OCI-LY7 (cell line): ENCODE measurements around the gene WDFY3. TPM values are rescaled to one million over a fixed set of nuclear protein-coding genes. Genes with fewer than 3 reads are reported as not detected.

Source experiments
- BruUV-seq: library from RNA; stranded (reverse); fragments of 400-500 nt; replicated peaks from 2 replicates; lab custom pipeline; 2021; lab: Mats Ljungman, UMichigan
- CTCF ChIA-PET: fragments of 300-600 bp; sonication (Branson Sonifier 250); formaldehyde crosslinking; loops from one replicate; lab custom pipeline; 2022; ENCODE audit warnings: antibody characterized with exemption; ENCODE audit not compliant: unreplicated experiment; lab: Charles Lee
- POLR2A ChIA-PET: fragments of 300-600 bp; sonication (Branson Sonifier 250); formaldehyde crosslinking; loops from one replicate; lab custom pipeline; 2022; ENCODE audit warnings: antibody characterized with exemption; lab: Charles Lee
- DNase-seq: peaks from one replicate; pipeline ENCODE4 v3.0.0-alpha.2; 2015; ENCODE audit warnings: low spot score
- H2AFZ ChIP-seq: fragments of 200-600 bp; sonication (generic), shearing (Covaris generic); 2 replicates; pipeline ENCODE4 v1.6.1; 2014; ENCODE audit warnings: mild to moderate bottlenecking, antibody characterized with exemption, low read length, moderate library complexity
- H3K27ac ChIP-seq: fragments of 200-600 bp; sonication (generic); 2 replicates; pipeline ENCODE4 v1.5.1; 2014; ENCODE audit warnings: mixed run types, low read depth, mild to moderate bottlenecking, moderate library complexity, low read length, inconsistent platforms; ENCODE audit not compliant: poor library complexity, severe bottlenecking
- H3K36me3 ChIP-seq: fragments of 200-600 bp; sonication (generic); 2 replicates; pipeline ENCODE4 v1.6.1; 2014; ENCODE audit warnings: mild to moderate bottlenecking, antibody characterized with exemption, low read length, moderate library complexity, mixed read lengths; ENCODE audit not compliant: insufficient read depth
- H3K4me1 ChIP-seq: fragments of 200-600 bp; sonication (generic); 2 replicates; pipeline ENCODE4 v1.5.1; 2014; ENCODE audit warnings: mild to moderate bottlenecking, low read length; ENCODE audit not compliant: insufficient read depth, poor library complexity, severe bottlenecking
- H3K4me2 ChIP-seq: fragments of 200-600 bp; sonication (generic); 2 replicates; pipeline ENCODE4 v1.6.1; 2014; ENCODE audit warnings: mild to moderate bottlenecking, low read length
- H3K4me3 ChIP-seq: fragments of 200-600 bp; sonication (generic); 2 replicates; pipeline ENCODE4 v1.5.1; 2014; ENCODE audit warnings: mild to moderate bottlenecking, low read depth, low read length; ENCODE audit not compliant: poor library complexity, severe bottlenecking
- H3K79me2 ChIP-seq: fragments of 200-600 bp; sonication (generic); 2 replicates; pipeline ENCODE4 v1.6.1; 2016; ENCODE audit warnings: low read depth, mild to moderate bottlenecking, low read length, moderate library complexity, mixed read lengths; ENCODE audit not compliant: insufficient read depth
- H3K9me2 ChIP-seq: fragments of 200-600 bp; sonication (generic); 2 replicates; pipeline ENCODE4 v1.6.1; 2016; ENCODE audit warnings: mild to moderate bottlenecking, low read length, mixed read lengths; ENCODE audit not compliant: insufficient read depth
- H3K9me3 ChIP-seq: fragments of 200-600 bp; sonication (generic); 2 replicates; pipeline ENCODE4 v1.6.1; 2014; ENCODE audit warnings: mild to moderate bottlenecking, mixed run types, low read length, mixed read lengths
- H4K20me1 ChIP-seq: fragments of 200-600 bp; sonication (generic); 2 replicates; pipeline ENCODE4 v1.6.1; 2014; ENCODE audit warnings: mild to moderate bottlenecking, antibody characterized with exemption, low read length, moderate library complexity, mixed read lengths; ENCODE audit not compliant: insufficient read depth
- CTCF ChIP-seq: fragments of 200-600 bp; sonication (generic); conservative IDR thresholded peaks from 2 replicates; pipeline ENCODE4 v1.5.1; 2014; ENCODE audit warnings: mild to moderate bottlenecking, antibody characterized with exemption, low read length, moderate library complexity, mixed read lengths
- EZH2phosphoT487 ChIP-seq: fragments of 200-600 bp; sonication (generic); IDR thresholded peaks from 2 replicates; pipeline ENCODE4 v1.6.1; 2018; ENCODE audit warnings: low read depth, borderline replicate concordance, mild to moderate bottlenecking, mixed run types, antibody characterized with exemption, low read length, moderate library complexity, mixed read lengths
- intact Hi-C: fragments of 100-400 bp; cut with micrococcal nuclease; formaldehyde crosslinking; loops from one replicate; pipeline ENCODE4 v1.10.0; 2022; ENCODE audit not compliant: unreplicated experiment
- total RNA-seq, 2 experiments: library from RNA; depleted of rRNA in 1 of 2; stranded (reverse); fragments of >200 nt in 1 of 2; shearing (Covaris generic) in 1 of 2; gene quantifications; 2 replicates each; pipeline ENCODE4 v1.2.3, GENCODE V29; 2014 to 2022

The WDFY3 gene
- total RNA-seq, 2 experiments from 2014 or later: not detected

- Histone ChIP-seq H3K27ac (no peak overlapping the region), H4K20me1 (no peaks in the 10 kb centered on the region), H2AFZ (no peak overlapping the region), H3K79me2 (no peaks in the 10 kb centered on the region), H3K4me2 (no peak overlapping the region), H3K9me2 (no peaks in the 10 kb centered on the region), H3K36me3 (no peaks in the 10 kb centered on the region), H3K4me3 (no peak overlapping the region), H3K9me3 (no peaks in the 10 kb centered on the region), H3K4me1 (no peaks in the 10 kb centered on the region)
- ChIA-PET POLR2A (no interaction called here), CTCF (no interaction called here)
- intact Hi-C loops: no loop called here
- no TSS peak for BruUV-seq
- TF ChIP-seq CTCF (no peak), EZH2phosphoT487 (no peak)
- DNase-seq: no peak
Observed at GRCh38 chr4:84710548-84710947, 255.9 kb downstream of the WDFY3 start.

- TF ChIP-seq CTCF: no peak
- TF ChIP-seq EZH2phosphoT487: no peak
- Histone ChIP-seq H3K9me2 (no peaks in the 10 kb centered on the region), H3K36me3 (no peaks in the 10 kb centered on the region), H2AFZ (no peak overlapping the region), H3K4me2 (no peak overlapping the region), H4K20me1 (no peaks in the 10 kb centered on the region), H3K79me2 (no peaks in the 10 kb centered on the region), H3K27ac (no peak overlapping the region), H3K4me1 (no peaks in the 10 kb centered on the region), H3K4me3 (no peak overlapping the region), H3K9me3 (no peaks in the 10 kb centered on the region)
- no TSS peak for BruUV-seq
- DNase-seq: no peak
- ChIA-PET CTCF (no interaction called here), POLR2A (no interaction called here)
- intact Hi-C loops: no loop called here
Observed at GRCh38 chr4:84708406-84709135, 257.9 kb downstream of the WDFY3 start.

- Histone ChIP-seq H3K36me3 (no peaks in the 10 kb centered on the region), H3K4me1 (no peaks in the 10 kb centered on the region), H3K9me3 (no peaks in the 10 kb centered on the region), H3K79me2 (no peaks in the 10 kb centered on the region), H3K4me3 (no peak overlapping the region), H4K20me1 (no peaks in the 10 kb centered on the region), H3K9me2 (no peaks in the 10 kb centered on the region), H3K27ac (no peak overlapping the region), H3K4me2 (no peak overlapping the region), H2AFZ (no peak overlapping the region)
- intact Hi-C loops: no loop called here
- no TSS peak for BruUV-seq
- CTCF ChIA-PET: no interaction called here
- POLR2A ChIA-PET: interaction anchor here (0.6 to 0.7 kb wide), 2 partner anchors 9 to 573 kb away, joined by 3 read pairs; no protein-coding TSS in a partner anchor
- DNase-seq: no peak
- TF ChIP-seq EZH2phosphoT487: no peak
- TF ChIP-seq CTCF: no peak
Observed at GRCh38 chr4:84706286-84706685, 260.2 kb downstream of the WDFY3 start.
